HT1080 (cell line): Measurements from ENCODE around the gene AIF1. TPM values are rescaled to one million over a fixed set of nuclear protein-coding genes. Genes with fewer than 3 reads are reported as not detected.

ENCODE experiments used
- DNase-seq: peaks from one replicate; pipeline ENCODE4 v3.0.0-alpha.2; 2015; ENCODE audit warnings: low read depth
- total RNA-seq: library from RNA; depleted of rRNA; stranded (reverse); fragments of >200 nt; shearing (Covaris generic); gene quantifications from 2 replicates; pipeline ENCODE4 v1.2.3, GENCODE V29; 2014

The AIF1 gene
- total RNA-seq, 1 experiment from 2014 or later: not detected

- no peak for DNase-seq
Measured at GRCh38 chr6:31640612-31641011, 25.6 kb downstream of the AIF1 start.

DNA sequence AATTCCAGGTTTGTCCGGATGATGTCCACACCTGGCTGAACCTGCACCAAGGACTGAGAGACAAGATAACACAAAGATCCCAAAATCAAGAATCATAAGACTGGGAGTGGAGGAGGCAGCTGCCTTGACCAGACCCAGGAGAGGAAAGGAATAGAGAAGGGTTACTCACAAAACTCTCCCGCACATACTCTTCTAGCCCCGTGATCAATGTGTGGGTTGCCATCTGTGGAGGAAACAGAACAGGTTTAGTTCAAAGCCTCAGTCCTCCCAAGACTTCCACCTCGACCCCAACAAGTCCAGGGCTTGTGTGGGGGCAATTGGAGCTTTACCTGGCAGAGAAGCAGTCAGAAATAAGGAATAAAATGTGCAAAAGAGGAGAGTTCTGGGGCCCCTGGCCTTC lies 26.3 kb downstream of the AIF1 start:
- DNase-seq: no peak

GRCh38 chr6:31642798-31643570 lies 27.9 kb downstream of the AIF1 start:
- DNase-seq: no peak

- no peak for DNase-seq
Measured at GRCh38 chr6:31643818-31644454, 28.9 kb downstream of the AIF1 start.

GRCh38 chr6:31645325-31645724 lies 30.3 kb downstream of the AIF1 start:
- DNase-seq: no peak

DNA sequence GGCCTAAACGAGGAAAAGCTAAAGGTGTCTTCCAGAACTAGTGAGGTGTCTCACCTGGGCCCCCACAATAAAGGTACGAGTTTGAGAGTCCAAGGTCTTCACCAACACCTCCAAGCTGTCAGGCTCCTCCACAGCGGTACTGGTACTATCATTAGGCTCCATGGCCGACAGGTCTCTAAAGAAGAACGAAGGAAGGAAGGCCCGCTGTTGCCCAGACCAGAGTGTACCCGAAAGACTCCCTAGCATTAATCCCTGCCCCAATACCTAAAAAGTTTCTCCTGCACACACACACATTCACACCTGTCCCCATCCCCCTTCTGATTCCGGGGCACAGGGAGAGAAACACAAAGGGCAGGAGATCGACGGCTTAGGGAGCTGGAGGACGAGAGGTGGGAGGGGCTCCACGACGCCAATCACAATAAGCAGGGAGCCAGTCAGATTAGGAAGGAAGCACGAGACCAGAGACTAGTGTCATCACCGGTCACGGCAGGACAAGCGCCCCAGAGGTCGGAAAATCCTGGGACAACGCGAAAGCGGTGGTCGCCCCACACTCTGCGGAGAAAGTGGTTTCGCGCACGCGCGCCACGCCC lies 36.7 kb downstream of the AIF1 start:
- DNase-seq: no peak

GRCh38 chr6:31652925-31653724 lies 38.1 kb downstream of the AIF1 start:
- DNase-seq: peak; percentile 92

- no peak for DNase-seq
Measured at GRCh38 chr6:31654574-31655348, 39.7 kb downstream of the AIF1 start.

DNA sequence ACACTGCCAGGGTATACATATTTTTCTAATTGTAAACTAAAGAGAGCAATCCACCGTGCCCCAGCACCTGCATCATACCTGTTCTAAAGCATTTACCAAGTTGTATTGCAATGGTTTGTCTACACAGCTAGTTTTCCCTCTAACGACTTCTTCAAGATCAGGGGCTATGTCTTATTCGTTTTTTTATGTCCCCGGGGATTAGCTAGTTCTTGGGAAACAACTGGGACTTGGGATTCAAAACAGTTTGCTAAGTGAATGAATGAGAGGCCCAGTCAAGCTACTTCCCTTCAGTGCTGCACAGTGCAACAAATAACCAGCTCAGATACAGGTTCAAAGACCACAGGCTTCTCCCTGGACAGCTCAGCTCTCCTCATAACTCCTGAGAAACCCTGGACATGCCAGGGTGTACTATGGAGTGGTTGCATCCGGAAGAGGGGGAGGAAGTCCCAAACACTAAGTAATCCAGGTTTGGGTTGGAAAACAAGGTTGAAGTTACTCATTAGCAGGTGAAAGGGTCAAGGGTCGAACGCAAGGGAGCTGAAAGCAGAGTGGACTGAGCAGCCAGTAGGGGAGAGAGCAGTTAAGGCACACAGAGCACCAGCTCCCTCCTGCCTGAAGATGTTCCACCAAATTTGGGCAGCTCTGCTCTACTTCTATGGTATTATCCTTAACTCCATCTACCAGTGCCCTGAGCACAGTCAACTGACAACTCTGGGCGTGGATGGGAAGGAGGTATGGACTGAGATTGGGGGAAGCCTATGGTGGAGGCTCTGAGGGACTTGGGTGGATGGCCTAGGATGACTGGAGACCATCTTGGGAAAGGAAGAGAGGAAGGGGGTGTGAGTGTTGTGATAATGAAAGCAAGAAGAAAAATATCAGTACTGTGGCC lies 40.6 kb downstream of the AIF1 start, which contains the start of gene APOM:
APOM (plus strand) TSS at position 546 of the 889 bp plus-strand sequence; CDS start at position 619, 73 bp downstream.
- no peak for DNase-seq

GRCh38 chr6:31657406-31658157 lies 42.5 kb downstream of the AIF1 start:
- DNase-seq: peak; percentile 24

- no peak for DNase-seq
Measured at GRCh38 chr6:31658158-31658688, 43.2 kb downstream of the AIF1 start.

GRCh38 chr6:31658983-31659648 lies 44.1 kb downstream of the AIF1 start:
- no peak for DNase-seq

DNA sequence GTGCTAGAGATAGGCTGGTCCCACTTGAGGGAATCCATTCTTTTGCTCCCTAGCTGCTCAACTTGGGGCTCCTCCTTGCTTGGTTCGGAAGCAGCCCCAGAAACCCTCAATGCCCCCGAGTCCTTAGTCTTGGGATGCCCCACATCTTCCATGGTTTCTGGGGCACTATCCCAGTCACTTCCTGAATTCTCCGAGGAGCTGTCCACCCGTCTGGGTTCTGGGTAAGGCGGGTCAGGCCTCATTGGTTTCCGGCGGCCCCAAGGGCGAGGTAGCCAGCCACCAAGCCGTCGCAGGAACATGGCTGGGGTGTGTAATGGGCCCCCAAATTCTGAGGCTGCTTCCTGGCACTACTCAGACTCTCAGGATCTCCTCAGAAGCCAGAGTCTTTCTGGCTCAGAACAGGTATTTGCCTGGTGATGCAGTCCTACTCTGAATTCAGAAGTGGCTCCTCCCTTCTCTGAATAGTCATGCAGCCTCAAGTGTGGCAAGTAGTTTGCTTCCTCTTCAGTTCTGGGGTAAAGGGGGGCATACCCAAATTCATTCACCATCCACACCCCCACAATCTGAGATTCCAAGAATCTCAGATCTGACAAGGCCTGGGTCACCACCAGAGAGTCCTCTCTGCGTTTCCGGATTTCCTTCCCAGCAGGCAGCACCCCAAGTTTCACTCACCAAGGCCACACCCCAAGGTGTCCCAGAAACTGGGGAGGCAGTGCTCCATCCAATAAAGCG lies 44.8 kb downstream of the AIF1 start:
- DNase-seq: no peak

- DNase-seq: peak; percentile 80
Measured at GRCh38 chr6:31660381-31661261, 45.6 kb downstream of the AIF1 start, which contains the start of gene C6orf47. Gene C6orf47, minus strand, starts transcription at chr6:31660778. Its CDS starts 831 bp downstream, at chr6:31659947.

GRCh38 chr6:31661262-31662123 lies 46.5 kb downstream of the AIF1 start:
- DNase-seq: no peak
